Karpas-422 (cell line): Measurements from ENCODE around the gene JAK2. TPM values are rescaled to one million over a fixed set of nuclear protein-coding genes. Genes with fewer than 3 reads are reported as not detected.

ENCODE experiments used
- DNase-seq: peaks from one replicate; pipeline ENCODE4 v3.0.0-alpha.2; 2015
- H2AFZ ChIP-seq: fragments of 200-600 bp; sonication (generic); 2 replicates; pipeline ENCODE4 v1.6.1; 2014; ENCODE audit warnings: antibody characterized with exemption, low read length, mixed read lengths
- H3K27ac ChIP-seq: fragments of 200-600 bp; sonication (generic); 2 replicates; pipeline ENCODE4 v1.5.1; 2014; ENCODE audit warnings: mild to moderate bottlenecking, low read length, moderate library complexity
- H3K27me3 ChIP-seq: fragments of 200-600 bp; sonication (generic); 2 replicates; pipeline ENCODE4 v1.6.1; 2014; ENCODE audit warnings: low read length, mixed read lengths
- H3K36me3 ChIP-seq: fragments of 200-600 bp; sonication (generic); 2 replicates; pipeline ENCODE4 v1.6.1; 2014; ENCODE audit warnings: low read length, mixed read lengths; ENCODE audit not compliant: insufficient read depth
- H3K4me1 ChIP-seq: fragments of 200-600 bp; sonication (generic); 2 replicates; pipeline ENCODE4 v1.6.1; 2014; ENCODE audit warnings: mild to moderate bottlenecking, low read length, mixed read lengths
- H3K4me2 ChIP-seq: fragments of 200-600 bp; sonication (generic); 2 replicates; pipeline ENCODE4 v1.6.1; 2014; ENCODE audit warnings: low read length, low read depth, mild to moderate bottlenecking; ENCODE audit not compliant: poor library complexity, severe bottlenecking
- H3K4me3 ChIP-seq: fragments of 200-600 bp; sonication (generic); 2 replicates; pipeline ENCODE4 v1.5.1; 2014; ENCODE audit warnings: mild to moderate bottlenecking, antibody characterized with exemption, low read length, mixed read lengths
- H3K79me2 ChIP-seq: fragments of 200-600 bp; sonication (generic); 2 replicates; pipeline ENCODE4 v1.6.1; 2014; ENCODE audit warnings: mild to moderate bottlenecking, low read length, mixed read lengths
- H3K9ac ChIP-seq: fragments of 200-600 bp; sonication (generic); 2 replicates; pipeline ENCODE4 v1.6.0; 2014; ENCODE audit warnings: low read length
- H3K9me2 ChIP-seq: fragments of 200-600 bp; sonication (generic), shearing (Covaris generic); replicated peaks from 2 replicates; pipeline ENCODE4 v1.6.0; 2014; ENCODE audit warnings: mild to moderate bottlenecking, low read length, moderate library complexity; ENCODE audit not compliant: insufficient read depth
- H3K9me3 ChIP-seq: fragments of 300-700, 200-600 bp; sonication (generic); 2 replicates; pipeline ENCODE4 v1.6.1; 2014; ENCODE audit warnings: low read length, mixed read lengths
- H4K20me1 ChIP-seq: fragments of 200-600 bp; sonication (generic); 2 replicates; pipeline ENCODE4 v1.6.1; 2014; ENCODE audit warnings: mild to moderate bottlenecking, antibody characterized with exemption, low read length, low read depth; ENCODE audit not compliant: insufficient read depth
- total RNA-seq: library from RNA; depleted of rRNA; stranded (reverse); fragments of >200 nt; shearing (Covaris generic); gene quantifications from 2 replicates; pipeline ENCODE4 v1.2.3, GENCODE V29; 2014; ENCODE audit warnings: low replicate concordance; rRNA removed

The JAK2 gene
- total RNA-seq, 1 experiment from 2014 or later = 9.6 TPM

- DNase-seq = no peak
These were observed 159.1 kb downstream of the JAK2 start for GRCh38 chr9:5144217-5144616.

GRCh38 chr9:5146241-5146640, 161.2 kb downstream of the JAK2 start:
- Histone ChIP-seq H3K27me3 (no peaks in the 10 kb centered on the region), H2AFZ (no peak overlapping the region), H3K4me3 (no peak overlapping the region), H3K4me1 (no peaks in the 10 kb centered on the region), H3K36me3 (no peaks in the 10 kb centered on the region), H3K4me2 (no peak overlapping the region), H3K9me2 (no peaks in the 10 kb centered on the region), H3K79me2 (no peaks in the 10 kb centered on the region), H4K20me1 (no peaks in the 10 kb centered on the region), H3K9me3 (no peaks in the 10 kb centered on the region), H3K27ac (no peak overlapping the region), H3K9ac (no peak overlapping the region)
- no peak for DNase-seq

More at GRCh38 chr9:5144217-5144616, 159.1 kb downstream of the JAK2 start:
- no peaks in the 10 kb centered on the region for H3K9me2 ChIP-seq
- no peaks in the 10 kb centered on the region for H3K4me1 ChIP-seq
- H4K20me1 ChIP-seq = no peaks in the 10 kb centered on the region
- no peak overlapping the region for H3K4me2 ChIP-seq
- H3K9me3 ChIP-seq = no peaks in the 10 kb centered on the region
- no peak overlapping the region for H3K27ac ChIP-seq
- no peaks in the 10 kb centered on the region for H3K79me2 ChIP-seq
- no peak overlapping the region for H3K9ac ChIP-seq
- H3K27me3 ChIP-seq = no peaks in the 10 kb centered on the region
- H2AFZ ChIP-seq = no peak overlapping the region
- no peaks in the 10 kb centered on the region for H3K36me3 ChIP-seq
- H3K4me3 ChIP-seq = no peak overlapping the region

Other genes starting within 250 kb of the JAK2 start
- gene AK3, start 244.1 kb upstream of the JAK2 start, total RNA-seq = 49.8 and 67.3 TPM in 2 replicates
- gene RCL1, start 192.3 kb upstream of the JAK2 start, total RNA-seq = 24.9 and 31.0 TPM in 2 replicates
- not detected in 2 replicates for gene INSL6, start 200.4 kb downstream of the JAK2 start, total RNA-seq
- gene INSL4, start 246.1 kb downstream of the JAK2 start, total RNA-seq = not detected in 2 replicates